ENCODE measurements around the gene CPED1.

DNA sequence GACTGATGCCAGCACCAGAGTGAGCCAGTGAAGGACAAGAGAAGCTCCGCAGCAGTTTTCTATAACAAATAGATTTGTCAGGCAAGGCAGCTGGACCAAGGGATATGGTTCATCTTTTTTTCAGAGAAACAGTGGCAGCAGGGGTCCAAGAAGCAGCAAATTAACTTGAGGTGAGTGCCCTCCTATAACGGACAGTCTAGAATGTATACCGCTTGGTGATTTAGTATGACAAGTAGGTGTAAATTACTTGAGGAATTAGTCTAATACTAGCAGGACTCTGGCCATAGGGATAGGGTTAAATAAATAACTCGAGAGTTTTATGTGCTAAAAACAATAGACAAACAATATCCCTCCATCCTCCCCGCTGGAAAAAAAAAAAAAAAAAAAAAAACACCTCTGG lies 187.3 kb downstream of the CPED1 start:
- TF ChIP-seq, protein P1, sequence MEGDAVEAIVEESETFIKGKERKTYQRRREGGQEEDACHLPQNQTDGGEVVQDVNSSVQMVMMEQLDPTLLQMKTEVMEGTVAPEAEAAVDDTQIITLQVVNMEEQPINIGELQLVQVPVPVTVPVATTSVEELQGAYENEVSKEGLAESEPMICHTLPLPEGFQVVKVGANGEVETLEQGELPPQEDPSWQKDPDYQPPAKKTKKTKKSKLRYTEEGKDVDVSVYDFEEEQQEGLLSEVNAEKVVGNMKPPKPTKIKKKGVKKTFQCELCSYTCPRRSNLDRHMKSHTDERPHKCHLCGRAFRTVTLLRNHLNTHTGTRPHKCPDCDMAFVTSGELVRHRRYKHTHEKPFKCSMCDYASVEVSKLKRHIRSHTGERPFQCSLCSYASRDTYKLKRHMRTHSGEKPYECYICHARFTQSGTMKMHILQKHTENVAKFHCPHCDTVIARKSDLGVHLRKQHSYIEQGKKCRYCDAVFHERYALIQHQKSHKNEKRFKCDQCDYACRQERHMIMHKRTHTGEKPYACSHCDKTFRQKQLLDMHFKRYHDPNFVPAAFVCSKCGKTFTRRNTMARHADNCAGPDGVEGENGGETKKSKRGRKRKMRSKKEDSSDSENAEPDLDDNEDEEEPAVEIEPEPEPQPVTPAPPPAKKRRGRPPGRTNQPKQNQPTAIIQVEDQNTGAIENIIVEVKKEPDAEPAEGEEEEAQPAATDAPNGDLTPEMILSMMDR (IDR thresholded peaks at IDR 0.05): no peak
- TF ChIP-seq POLR2A (IDR thresholded peaks at IDR 0.05) (no peak), EP300 (IDR thresholded peaks at IDR 0.05) (no peak), POLR2AphosphoS5 (IDR thresholded peaks at IDR 0.05) (no peak)

Data from upper lobe of left lung (tissue), 4 donors.